Activated T-cell treated with anti-CD3 and anti-CD28 coated beads for 1 hour (primary cell): ENCODE data around the gene RSRC1.
A peak's percentile ranks its signal among the peaks of the same experiment; 100 is the strongest.
"Not testable (repeated sequence)": the region's sequence is repeated elsewhere in the genome, so short reads cannot be mapped to it uniquely, and the experiment has no call there.

Experiments
- DNase-seq: peaks from one replicate; pipeline ENCODE4 v3.0.0-alpha.2; 2020; ENCODE audit warnings: low read depth

Gene RSRC1

DNA sequence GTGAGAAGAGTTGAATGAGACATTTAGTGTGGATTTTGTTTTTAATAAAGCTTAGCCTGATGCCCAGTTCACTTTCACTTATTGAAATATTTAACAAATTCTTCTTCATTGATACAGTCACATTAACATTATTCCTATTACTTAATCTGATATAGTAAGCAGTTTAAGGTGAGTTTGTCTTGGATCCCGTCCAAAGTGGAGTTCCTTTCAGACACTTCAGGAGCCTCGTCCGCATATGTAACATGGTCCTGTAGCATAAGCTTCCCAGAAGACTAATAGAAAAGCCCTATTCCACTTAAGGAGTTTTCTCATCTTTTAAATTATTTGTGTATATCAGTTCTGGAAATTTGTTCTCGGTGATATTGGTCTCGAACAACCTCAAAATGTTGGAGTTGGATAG is 421.4 kb downstream of the RSRC1 start:
- no peak for DNase-seq

- DNase-seq: no peak
Observed at GRCh38 chr3:158532099-158532734, 422.3 kb downstream of the RSRC1 start.

- no peak for DNase-seq
Observed at GRCh38 chr3:158535918-158536317, 426.0 kb downstream of the RSRC1 start.

GRCh38 chr3:158539414-158540014 is 429.6 kb downstream of the RSRC1 start:
- peak; percentile 13 for DNase-seq

- DNase-seq: no peak
Observed at GRCh38 chr3:158540066-158540465, 430.2 kb downstream of the RSRC1 start.

DNA sequence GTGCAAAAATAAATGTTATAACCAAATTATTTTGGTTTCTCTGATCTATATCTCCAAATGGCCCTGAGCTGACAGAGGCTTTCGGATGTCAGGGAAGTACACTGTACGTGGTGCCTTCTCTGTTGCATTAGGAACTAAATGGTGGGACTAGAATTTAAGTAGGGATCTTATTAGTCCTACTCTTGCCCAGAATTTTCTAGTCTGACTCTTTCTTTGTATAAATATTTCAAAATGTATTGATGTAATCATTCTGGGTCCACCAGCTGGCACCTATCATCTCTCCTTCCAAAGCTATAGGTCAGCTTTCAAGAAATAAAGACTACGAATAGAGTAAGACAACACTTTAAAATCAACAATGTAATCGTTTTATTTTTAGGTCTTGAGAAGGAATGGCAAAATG is 438.8 kb downstream of the RSRC1 start:
- no peak for DNase-seq

DNA sequence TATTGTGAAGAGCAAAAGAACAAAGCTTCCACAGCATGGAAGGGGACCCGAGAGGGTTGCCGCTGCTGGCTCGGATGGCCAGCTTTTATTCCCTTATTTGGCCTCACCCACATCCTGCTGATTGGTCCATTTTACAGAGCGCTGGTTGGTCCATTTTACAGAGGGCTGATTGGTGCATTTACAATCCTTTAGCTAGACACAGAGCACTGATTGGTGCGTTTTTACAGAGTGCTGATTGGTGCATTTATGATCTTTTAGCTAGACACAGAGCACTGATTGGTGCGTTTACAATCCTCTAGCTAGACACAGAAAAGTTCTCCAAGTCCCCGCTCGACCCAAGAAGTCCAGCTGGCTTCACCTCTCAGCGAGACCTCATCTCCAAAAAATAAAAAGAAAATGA is 440.0 kb downstream of the RSRC1 start:
- DNase-seq: not testable (repeated sequence)

- no peak for DNase-seq
Observed at GRCh38 chr3:158552124-158552523, 442.2 kb downstream of the RSRC1 start.

DNA sequence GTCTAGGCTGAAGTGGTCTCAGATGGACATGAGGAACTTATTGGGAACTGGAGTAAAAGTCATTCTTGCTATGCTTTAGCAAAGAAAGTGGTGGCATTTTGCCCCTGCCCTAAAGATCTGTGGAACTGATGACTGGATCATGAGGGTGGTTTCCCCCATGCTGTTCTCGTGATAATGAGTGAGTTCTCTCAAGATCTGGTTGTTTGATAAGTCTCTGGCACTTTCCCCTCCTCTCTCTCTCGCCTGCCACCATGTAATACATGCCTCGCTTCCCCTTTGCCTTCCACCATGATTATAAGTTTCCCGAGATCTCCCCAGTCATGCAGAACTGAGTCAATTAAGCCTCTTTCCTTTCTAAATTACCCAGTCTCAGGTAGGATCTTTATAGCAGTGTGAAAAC is 449.6 kb downstream of the RSRC1 start:
- DNase-seq: no peak

DNA sequence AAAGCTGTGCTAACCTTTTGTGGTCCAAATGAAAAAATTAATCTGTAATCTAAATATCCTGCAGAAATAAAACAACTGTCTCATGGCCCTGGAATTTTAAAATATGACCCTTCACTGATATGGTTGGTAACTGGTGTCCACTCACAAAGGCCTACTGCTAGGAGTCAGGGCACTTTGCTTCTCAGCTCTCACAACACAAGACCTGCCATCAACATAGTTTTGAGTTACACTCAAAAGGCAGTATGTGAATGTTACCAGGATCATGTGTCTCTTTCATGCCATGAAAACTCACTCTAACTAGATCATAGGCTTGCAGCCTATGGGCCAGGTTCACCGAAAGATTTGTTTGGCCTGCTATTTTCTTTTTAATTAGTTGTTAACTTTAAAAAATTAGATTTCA is 451.1 kb downstream of the RSRC1 start:
- no peak for DNase-seq

- DNase-seq: no peak
Observed at GRCh38 chr3:158562674-158563073, 452.8 kb downstream of the RSRC1 start.

GRCh38 chr3:158563076-158563475 is 453.2 kb downstream of the RSRC1 start:
- no peak for DNase-seq

- no peak for DNase-seq
Observed at GRCh38 chr3:158565076-158565475, 455.2 kb downstream of the RSRC1 start.

DNA sequence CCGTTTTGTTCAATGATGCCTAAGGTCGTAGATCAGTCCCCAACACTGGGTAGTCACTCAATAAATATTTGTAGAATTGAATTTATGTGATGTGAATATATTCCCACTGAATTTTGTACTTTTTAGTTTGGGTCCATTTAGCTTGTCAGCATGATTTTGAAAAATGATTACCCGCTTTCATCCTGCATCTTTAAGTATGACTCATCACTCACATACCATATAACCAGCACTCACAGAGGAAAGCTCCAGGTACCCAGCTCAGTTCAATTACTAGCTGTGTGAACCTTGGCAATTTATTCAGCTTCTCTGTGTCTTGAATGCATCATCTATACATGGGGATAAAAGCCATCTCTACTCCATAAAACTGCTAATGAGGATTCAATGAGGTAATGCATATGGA is 458.9 kb downstream of the RSRC1 start:
- DNase-seq: no peak

- DNase-seq: no peak
Observed at GRCh38 chr3:158569794-158570193, 459.9 kb downstream of the RSRC1 start.

GRCh38 chr3:158570999-158571702 is 461.3 kb downstream of the RSRC1 start, which contains the start of gene MLF1:
Gene MLF1 (plus strand): TSS chr3:158571194. CDS start chr3:158571301, 107 bp downstream.
- DNase-seq: peak; percentile 66

- DNase-seq: no peak
Observed at GRCh38 chr3:158571969-158572765, 462.3 kb downstream of the RSRC1 start.

DNA sequence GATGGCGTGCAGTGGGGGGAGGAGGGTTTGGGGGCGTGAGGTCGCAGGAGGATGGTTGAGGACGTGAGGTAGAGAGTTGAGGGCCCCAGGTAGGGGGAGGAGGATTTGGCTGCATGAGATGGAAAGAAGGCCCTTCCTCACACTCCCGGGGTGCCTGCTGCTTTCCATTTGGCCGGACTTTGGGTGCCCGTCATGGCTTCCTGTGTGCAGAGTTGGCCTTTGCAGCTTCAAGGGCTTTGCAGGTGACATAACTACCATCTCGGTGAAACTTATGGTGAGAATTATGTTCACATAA is 462.8 kb downstream of the RSRC1 start:
- no peak for DNase-seq

DNA sequence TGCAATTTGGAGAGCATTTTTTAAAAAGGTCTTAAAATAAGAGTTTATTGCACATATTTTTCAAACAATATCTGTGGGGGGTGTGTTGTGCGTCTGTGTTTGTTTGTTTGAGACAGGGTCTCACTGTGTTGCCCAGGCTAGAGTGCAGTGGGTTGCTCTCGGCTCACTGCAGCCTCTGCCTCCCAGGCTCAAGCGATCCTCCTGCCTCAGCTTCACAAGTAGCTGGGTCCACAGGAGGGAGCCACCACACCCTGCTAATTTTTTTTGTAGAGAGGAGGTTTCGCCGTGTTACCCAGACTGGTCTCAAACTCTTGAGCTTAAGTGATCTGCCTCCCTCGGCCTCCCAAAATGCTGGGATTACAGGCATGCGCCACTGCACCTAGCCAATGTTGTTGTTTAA is 463.8 kb downstream of the RSRC1 start:
- DNase-seq: no peak

DNA sequence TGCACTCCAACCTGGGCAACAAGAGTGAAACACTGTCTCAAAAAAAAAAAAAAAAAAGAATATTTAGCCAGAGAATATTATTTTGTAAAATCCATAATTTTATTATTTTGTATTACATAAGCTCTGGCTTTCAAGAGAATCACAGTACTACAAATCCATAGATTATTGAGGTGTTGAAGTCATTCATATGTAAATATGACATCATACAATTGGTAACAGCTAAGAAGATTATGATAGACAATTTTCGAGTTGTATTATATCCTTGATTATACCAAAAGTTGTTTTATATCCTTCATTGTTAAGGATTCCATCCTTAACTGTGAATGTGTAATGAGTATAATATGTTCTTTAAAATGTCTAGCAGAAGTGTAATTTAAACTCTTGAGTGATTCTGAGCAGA is 464.8 kb downstream of the RSRC1 start:
- no peak for DNase-seq

DNA sequence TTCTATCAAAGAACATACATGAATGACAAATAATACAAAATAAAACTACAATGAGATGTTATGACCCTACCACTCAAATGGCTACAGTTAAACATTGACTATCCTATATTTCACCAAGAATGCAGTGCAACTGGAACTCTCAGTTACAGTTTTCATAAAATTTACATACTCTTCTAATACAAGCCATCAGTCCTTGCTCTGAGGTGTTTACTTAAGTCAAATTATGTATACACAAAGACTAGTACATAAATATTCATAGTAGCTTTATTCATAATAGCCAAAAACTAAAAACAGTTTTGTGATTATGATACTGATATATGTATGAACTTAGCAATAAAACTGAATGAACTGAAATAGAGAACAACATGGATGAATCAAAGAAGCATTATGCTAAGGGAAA is 480.3 kb downstream of the RSRC1 start:
- DNase-seq: no peak
